GM12873 (cell line): ENCODE data around the gene PTF1A.

ENCODE experiments used
- TF ChIP-seq, protein P1 (sequence below): IDR thresholded peaks from 2 replicates; pipeline ENCODE4 v1.5.1; 2012; ENCODE audit warnings: low read depth, mild to moderate bottlenecking, moderate library complexity, low read length, control low read depth; ENCODE audit not compliant: insufficient read depth; ENCODE audit errors: missing control alignments

PTF1A gene

DNA sequence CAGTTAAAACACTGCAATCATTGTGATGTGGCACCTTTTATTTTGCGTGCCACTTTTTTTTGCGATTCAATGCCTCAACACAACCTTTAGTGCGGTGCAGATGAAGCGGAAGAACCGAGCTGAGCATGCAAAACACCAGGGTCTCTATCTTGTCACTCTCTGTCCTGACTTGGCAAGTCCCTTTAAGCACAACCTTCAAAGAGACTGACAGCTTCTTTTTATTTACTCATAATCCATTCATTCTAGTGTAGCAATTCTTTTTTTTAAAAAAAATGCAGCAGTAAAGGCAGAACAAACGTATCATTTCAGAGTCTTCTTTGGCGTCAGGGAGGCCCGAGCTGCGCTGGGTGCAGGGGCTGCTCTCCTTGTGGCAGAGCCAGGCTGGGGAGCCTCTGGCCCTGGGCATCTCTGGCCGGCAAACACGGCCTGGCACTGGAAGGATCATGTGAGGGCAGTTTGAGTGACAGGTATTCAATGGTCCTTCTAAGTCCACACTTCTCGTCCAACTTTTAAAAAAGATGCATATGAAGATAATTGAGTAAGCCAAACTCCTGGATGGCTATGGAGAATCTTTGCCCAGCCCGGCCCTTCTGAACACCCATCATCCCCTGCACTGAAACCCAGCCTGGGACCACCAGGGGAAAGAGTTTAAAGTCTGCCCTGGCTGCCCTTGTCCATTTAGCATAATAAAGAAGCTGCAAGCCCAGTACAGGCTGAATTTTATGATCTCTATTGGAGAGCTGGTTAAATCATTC, 3.9 kb downstream of the PTF1A start:
- TF ChIP-seq, protein P1, sequence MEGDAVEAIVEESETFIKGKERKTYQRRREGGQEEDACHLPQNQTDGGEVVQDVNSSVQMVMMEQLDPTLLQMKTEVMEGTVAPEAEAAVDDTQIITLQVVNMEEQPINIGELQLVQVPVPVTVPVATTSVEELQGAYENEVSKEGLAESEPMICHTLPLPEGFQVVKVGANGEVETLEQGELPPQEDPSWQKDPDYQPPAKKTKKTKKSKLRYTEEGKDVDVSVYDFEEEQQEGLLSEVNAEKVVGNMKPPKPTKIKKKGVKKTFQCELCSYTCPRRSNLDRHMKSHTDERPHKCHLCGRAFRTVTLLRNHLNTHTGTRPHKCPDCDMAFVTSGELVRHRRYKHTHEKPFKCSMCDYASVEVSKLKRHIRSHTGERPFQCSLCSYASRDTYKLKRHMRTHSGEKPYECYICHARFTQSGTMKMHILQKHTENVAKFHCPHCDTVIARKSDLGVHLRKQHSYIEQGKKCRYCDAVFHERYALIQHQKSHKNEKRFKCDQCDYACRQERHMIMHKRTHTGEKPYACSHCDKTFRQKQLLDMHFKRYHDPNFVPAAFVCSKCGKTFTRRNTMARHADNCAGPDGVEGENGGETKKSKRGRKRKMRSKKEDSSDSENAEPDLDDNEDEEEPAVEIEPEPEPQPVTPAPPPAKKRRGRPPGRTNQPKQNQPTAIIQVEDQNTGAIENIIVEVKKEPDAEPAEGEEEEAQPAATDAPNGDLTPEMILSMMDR: no peak

DNA sequence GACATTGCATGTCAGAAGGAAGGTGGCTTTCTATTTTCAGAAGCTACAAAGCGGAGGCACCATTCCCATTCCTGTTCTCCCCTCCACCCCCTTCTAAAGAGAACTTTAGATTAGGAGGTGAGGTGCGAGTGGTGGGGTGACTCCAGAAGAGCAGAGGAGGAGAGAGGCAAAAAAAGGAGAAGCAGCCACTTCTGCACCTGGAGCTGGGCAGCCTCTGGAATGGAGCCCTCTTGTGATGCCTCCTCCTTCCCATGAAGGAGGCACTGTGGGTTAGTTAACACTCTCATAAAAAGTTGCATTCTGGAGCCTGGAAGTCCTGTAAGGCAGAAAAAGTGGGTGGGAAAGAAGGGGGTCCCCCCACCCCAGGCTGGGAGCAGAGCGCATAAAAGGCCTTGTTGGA, 4.8 kb downstream of the PTF1A start:
- TF ChIP-seq, protein P1: no peak

DNA sequence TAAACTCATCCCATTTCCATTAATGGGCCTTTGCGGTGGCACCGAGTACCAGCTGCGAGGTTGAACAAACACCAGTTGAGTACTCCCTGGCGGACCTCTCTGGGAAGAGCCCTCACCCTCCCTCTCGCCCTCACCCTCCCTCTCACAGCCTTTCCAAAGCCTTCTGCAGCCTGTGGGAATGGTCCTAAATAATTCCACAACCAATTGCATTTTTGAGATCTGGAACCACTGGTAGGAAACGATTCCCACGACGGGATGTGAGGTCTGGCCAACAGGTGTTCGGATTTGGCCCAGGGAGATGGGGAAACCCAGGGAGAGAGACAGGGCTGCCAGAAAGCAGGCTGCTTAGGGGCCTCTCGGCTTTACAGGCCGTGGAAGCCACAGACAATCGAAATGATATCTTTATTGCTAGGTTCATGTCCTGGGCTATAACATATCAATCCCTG, 5.3 kb downstream of the PTF1A start:
- TF ChIP-seq, protein P1: no peak

DNA sequence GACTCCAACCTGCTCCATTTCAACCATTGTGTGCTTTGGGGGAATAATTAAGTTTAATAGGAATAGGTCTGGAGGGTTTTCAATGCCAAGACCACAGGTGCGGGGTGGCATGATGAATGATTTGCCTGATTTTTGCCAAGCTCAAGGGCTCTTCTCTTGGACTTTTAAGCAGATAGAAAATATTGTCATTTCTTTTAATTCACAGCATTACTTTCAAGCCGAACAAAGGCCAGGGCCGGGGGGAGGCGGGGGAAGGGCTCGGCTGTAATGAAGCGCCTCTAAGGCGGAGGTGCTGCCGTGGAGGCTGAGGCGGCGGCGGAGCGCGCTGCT, 6.5 kb downstream of the PTF1A start:
- TF ChIP-seq, protein P1: no peak

DNA sequence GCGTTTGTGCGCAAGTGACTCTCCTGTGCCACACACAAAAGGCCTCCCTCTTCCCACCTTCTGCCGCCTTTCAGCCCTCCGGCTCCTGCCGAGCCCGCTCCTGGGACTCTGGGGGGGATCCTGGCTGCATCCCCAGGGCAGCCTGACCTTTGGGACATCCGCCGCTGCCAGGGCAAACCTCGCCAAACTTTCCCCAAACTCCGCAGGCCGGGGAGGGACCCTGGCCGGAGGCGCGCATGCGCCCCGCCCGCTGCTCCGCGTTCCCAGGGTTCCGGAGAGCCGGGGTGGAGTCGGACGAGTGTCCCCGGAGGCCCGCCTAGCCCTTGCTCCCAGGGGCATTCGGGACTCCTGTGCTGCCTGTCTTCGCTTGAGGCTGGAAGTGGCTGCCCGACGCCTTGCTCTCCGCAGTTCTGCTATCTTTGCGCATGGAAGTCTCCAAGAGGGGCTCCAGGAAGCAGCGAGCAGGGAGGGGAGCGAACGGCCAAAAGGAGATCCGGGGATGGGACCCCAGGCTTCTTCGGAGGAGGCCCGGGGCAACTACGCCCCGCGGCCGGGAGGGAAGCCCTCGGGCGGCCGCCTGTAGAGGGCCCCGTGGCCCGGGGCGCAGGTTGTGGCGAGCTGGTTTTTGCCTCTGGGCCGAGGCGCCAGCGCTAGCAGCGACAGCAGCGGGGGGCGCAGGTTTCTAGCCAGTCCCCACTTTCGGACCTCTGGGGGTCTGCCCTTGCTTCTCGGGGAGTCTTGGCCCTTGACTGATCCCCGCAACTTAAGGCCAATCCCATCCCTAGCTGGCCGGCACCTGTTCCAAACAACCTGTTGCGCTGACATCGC, 7.0 kb downstream of the PTF1A start:
- TF ChIP-seq, protein P1: no peak

DNA sequence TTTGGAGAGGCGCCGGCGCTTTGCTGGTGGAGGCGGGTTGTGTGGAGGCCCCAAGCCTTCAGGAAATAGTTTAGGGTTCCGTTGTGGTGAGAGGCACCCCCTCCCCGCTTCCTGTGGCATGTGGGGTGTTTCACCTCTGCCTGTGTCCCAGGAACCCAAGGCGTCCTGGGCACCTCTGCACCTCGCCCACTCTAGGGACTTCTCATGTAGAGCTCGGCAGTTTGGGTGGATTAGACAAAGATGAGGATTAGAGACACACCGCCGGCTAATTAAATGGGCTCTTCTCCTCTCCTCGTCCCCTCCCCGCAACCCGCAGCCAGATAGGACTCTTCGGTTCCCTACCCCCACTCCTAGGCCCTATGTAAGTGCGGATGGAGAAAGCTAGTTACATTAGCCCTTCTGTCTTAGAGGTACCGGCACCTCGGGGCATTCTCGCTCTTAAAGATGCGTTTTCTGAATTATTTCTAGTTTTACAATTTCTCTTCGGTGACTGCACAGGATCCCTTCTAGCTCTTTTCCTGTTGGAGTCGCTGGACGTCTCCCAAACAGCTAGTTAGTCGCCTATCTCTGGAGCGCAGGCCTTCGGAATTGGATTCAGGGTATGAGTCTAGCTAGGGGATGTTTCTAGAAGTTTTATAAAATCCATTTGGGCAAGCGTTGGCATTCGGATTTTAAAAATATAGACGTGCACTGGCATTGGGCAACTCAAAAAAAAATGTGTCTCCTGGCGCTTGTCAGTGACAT, 7.8 kb downstream of the PTF1A start:
- TF ChIP-seq, protein P1: no peak

DNA sequence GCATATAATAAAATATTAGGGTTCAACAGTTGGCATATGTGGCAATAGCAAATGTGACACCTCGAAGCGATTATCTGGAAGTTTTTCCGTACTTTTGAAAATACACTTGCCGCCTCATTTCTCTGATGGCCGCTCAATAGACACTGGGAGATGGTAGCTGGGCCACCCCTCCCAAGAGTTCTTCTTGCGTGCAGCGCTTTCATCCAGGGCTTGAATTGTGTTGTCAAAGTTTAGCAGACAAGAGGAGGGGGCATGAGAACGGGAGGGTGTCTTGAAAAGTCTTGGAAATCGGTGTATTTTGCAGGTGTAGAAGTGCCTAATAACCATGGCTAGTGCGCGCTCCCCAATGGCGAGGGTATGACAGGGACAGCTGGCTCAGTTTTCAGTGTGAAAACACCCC, 8.5 kb downstream of the PTF1A start:
- TF ChIP-seq, protein P1: no peak
